ENCODE results near the gene USP32.

DNA sequence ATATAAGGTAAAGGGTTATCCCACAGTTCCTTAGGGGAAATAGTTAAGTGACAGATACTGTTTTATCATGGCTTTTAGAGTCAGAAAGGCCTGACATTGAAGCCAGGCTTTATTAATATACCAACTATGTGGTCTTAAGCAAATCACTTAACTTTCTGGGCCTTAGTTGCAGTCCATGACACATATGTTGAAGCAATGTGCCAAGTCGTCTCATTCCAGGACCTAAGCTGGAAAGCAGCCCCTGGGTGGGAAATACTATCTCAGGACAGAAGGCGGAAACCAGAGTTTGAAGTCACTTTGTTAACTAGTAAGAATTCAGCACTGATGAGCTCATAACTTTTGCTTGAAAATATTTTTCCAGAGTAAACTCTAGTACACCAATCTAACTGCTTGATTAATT is 80.0 kb downstream of the USP32 start:
- TF ChIP-seq, protein P1, sequence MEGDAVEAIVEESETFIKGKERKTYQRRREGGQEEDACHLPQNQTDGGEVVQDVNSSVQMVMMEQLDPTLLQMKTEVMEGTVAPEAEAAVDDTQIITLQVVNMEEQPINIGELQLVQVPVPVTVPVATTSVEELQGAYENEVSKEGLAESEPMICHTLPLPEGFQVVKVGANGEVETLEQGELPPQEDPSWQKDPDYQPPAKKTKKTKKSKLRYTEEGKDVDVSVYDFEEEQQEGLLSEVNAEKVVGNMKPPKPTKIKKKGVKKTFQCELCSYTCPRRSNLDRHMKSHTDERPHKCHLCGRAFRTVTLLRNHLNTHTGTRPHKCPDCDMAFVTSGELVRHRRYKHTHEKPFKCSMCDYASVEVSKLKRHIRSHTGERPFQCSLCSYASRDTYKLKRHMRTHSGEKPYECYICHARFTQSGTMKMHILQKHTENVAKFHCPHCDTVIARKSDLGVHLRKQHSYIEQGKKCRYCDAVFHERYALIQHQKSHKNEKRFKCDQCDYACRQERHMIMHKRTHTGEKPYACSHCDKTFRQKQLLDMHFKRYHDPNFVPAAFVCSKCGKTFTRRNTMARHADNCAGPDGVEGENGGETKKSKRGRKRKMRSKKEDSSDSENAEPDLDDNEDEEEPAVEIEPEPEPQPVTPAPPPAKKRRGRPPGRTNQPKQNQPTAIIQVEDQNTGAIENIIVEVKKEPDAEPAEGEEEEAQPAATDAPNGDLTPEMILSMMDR (IDR thresholded peaks at IDR 0.05) = no peak
- no peak for TF ChIP-seq POLR2A (IDR thresholded peaks at IDR 0.05)
